ENCODE data around the gene OTOGL. TPM values are rescaled to one million over a fixed set of nuclear protein-coding genes. Genes with fewer than 3 reads are reported as not detected.
"Not testable (repeated sequence)": the region's sequence is repeated elsewhere in the genome, so short reads cannot be mapped to it uniquely, and the experiment has no call there.

OTOGL gene
- total RNA-seq, 1 experiment from 2014 or later: not detected

- CTCF ChIA-PET: interaction anchor here (0.6 kb wide), 1 partner anchor 200 kb away, joined by 3 read pairs; no protein-coding TSS in a partner anchor
- Mint-ChIP-seq H3K4me3 (ENCODE audit: unreplicated experiment) (no peak overlapping the region), H3K36me3 (ENCODE audit: insufficient read depth, unreplicated experiment) (no peaks in the 10 kb centered on the region), H3K9me3 (ENCODE audit: unreplicated experiment) (no peaks in the 10 kb centered on the region), H3K27ac (ENCODE audit: low read depth, unreplicated experiment) (no peak overlapping the region), H3K27me3 (ENCODE audit: insufficient read depth, unreplicated experiment) (no peaks in the 10 kb centered on the region), H3K4me1 (ENCODE audit: insufficient read depth, unreplicated experiment) (no peaks in the 10 kb centered on the region)
- POLR2A ChIA-PET: no interaction called here
- intact Hi-C loops (cut with micrococcal nuclease): no loop called here
- BruUV-seq (replicated peaks): no TSS peak
- DNase-seq (ENCODE audit: unreplicated experiment): no peak
- no peak for TF ChIP-seq CTCF (IDR thresholded peaks at IDR 0.05; ENCODE audit: unreplicated experiment)
Observed at GRCh38 chr12:80212938-80213645, 113.8 kb downstream of the OTOGL start.

DNA sequence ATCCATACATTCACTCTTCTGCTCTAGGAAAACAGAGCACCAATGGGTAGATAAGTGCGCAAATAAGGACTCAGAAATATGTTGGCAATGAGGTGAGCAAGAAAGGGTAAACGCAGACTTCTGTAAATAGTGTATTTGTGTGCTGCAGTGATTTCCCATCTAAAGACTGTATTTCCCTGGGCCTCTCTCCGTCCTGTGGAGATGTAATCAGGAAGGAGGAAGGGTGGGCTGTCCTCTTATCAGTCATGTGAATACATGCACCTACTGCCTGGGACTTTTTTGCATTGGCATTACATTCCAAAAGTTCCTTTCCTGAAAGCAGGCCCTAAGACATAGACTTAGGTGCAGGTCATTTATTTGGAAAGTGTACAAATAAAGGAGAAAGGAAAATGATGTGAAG is 114.5 kb downstream of the OTOGL start:
- Mint-ChIP-seq H3K4me1 (ENCODE audit: insufficient read depth, unreplicated experiment) (no peaks in the 10 kb centered on the region), H3K27me3 (ENCODE audit: insufficient read depth, unreplicated experiment) (no peaks in the 10 kb centered on the region), H3K9me3 (ENCODE audit: unreplicated experiment) (no peaks in the 10 kb centered on the region), H3K36me3 (ENCODE audit: insufficient read depth, unreplicated experiment) (no peaks in the 10 kb centered on the region), H3K4me3 (ENCODE audit: unreplicated experiment) (no peak overlapping the region), H3K27ac (ENCODE audit: low read depth, unreplicated experiment) (no peak overlapping the region)
- BruUV-seq (replicated peaks): no TSS peak
- ChIA-PET POLR2A (no interaction called here), CTCF (interaction anchor here (0.6 to 0.7 kb wide), 2 partner anchors 11 to 114 kb away, joined by 3 to 5 read pairs; no protein-coding TSS in a partner anchor)
- intact Hi-C loops (cut with micrococcal nuclease): no loop called here
- no peak for DNase-seq (ENCODE audit: unreplicated experiment)
- no peak for TF ChIP-seq CTCF (IDR thresholded peaks at IDR 0.05; ENCODE audit: unreplicated experiment)

DNA sequence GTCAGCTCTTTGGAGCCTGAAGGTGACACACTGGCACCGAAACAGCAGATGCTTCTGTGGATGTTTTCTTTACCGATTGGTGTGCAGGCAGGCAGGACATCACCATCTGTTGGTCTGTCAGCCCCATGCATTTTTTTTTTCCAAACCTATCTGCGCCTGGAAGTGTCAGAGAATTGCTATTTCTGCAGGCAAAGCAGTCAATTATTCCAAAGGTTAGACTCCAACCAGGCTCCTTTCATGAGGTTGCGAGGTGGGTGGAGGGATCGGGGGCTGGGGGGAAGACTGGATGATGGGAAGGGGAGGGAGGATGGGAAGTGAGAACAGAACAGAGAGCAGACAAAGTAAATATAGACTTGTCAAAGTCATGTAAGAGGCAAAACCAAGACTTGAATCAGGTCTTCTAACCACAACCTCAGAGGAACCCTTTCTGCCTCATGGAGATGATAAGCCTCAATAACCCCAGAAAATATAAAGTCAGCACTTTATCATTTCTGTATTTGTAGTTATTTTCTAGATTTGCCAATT is 117.7 kb downstream of the OTOGL start:
- no peak for TF ChIP-seq CTCF (IDR thresholded peaks at IDR 0.05; ENCODE audit: unreplicated experiment)
- Mint-ChIP-seq H3K27me3 (ENCODE audit: insufficient read depth, unreplicated experiment) (no peaks in the 10 kb centered on the region), H3K9me3 (ENCODE audit: unreplicated experiment) (no peaks in the 10 kb centered on the region), H3K36me3 (ENCODE audit: insufficient read depth, unreplicated experiment) (no peaks in the 10 kb centered on the region), H3K27ac (ENCODE audit: low read depth, unreplicated experiment) (no peak overlapping the region), H3K4me1 (ENCODE audit: insufficient read depth, unreplicated experiment) (no peaks in the 10 kb centered on the region), H3K4me3 (ENCODE audit: unreplicated experiment) (no peak overlapping the region)
- BruUV-seq (replicated peaks): no TSS peak
- POLR2A ChIA-PET: no interaction called here
- intact Hi-C loops (cut with micrococcal nuclease): no loop called here
- CTCF ChIA-PET: no interaction called here
- no peak for DNase-seq (ENCODE audit: unreplicated experiment)

DNA sequence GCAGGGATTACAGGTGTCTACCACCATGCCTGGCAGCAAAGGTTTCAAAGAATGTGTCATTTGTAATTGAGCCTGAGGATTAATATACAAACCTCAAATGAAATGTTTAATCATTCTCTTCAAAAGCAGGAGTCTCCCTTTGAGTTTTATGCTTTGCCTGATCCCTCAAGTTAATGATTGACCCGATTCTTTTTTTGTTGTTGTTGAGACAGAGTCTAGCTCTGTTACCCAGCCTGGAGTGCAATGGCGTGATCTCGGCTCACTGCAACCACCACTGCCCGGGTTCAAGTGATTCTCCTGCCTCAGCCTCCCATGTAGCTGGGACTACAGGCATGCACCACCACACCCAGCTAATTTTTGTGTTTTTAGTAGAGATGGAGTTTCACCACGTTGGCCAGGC is 119.6 kb downstream of the OTOGL start:
- intact Hi-C loops (cut with micrococcal nuclease); H3K36me3 Mint-ChIP-seq (ENCODE audit: insufficient read depth, unreplicated experiment); BruUV-seq (replicated peaks); H3K9me3 Mint-ChIP-seq (ENCODE audit: unreplicated experiment); H3K4me1 Mint-ChIP-seq (ENCODE audit: insufficient read depth, unreplicated experiment); H3K27me3 Mint-ChIP-seq (ENCODE audit: insufficient read depth, unreplicated experiment); DNase-seq (ENCODE audit: unreplicated experiment); H3K27ac Mint-ChIP-seq (ENCODE audit: low read depth, unreplicated experiment); H3K4me3 Mint-ChIP-seq (ENCODE audit: unreplicated experiment); POLR2A ChIA-PET: not testable (repeated sequence)
- CTCF ChIA-PET: interaction anchor here (0.7 to 1.3 kb wide), 4 partner anchors 24 to 1940 kb away, joined by 3 to 9 read pairs (median 4); no protein-coding TSS in a partner anchor
